GM15510 (cell line): ENCODE measurements around the gene CAPN1.

ENCODE experiments used
- POLR2A ChIP-seq: IDR thresholded peaks from 3 replicates; pipeline ENCODE4 v1.6.1; 2011; ENCODE audit warnings: borderline replicate concordance; ENCODE audit not compliant: insufficient read length; ENCODE audit errors: extremely low read depth

Gene CAPN1

GRCh38 chr11:65251476-65251875 is 69.7 kb downstream of the CAPN1 start:
- no peak for TF ChIP-seq POLR2A

- no peak for TF ChIP-seq POLR2A
Observed at GRCh38 chr11:65254724-65255123, 73.0 kb downstream of the CAPN1 start.

GRCh38 chr11:65258988-65259387 is 77.3 kb downstream of the CAPN1 start:
- TF ChIP-seq POLR2A, result no peak

GRCh38 chr11:65260302-65260701 is 78.6 kb downstream of the CAPN1 start:
- no peak for TF ChIP-seq POLR2A

- no peak for TF ChIP-seq POLR2A
Observed at GRCh38 chr11:65260756-65261590, 79.2 kb downstream of the CAPN1 start.
